Lower lobe of right lung (tissue), 2 donors: ENCODE data around the gene SIM2. TPM values are rescaled to one million over a fixed set of nuclear protein-coding genes. Genes with fewer than 3 reads are reported as not detected.

Source experiments
- ATAC-seq, 2 donors: fragments of 200-7000 bp; cut with Tn5 transposase; one replicate each; pipeline ENCODE4 v1.9.1; 2020 to 2022; ENCODE audit warnings: mild to moderate bottlenecking in 2 of 2, moderate library complexity in 2 of 2
- DNase-seq: peaks from one replicate; pipeline ENCODE4 v3.0.0-alpha.2; 2020
- H3K27ac ChIP-seq: fragments of 200-600 bp; one replicate; pipeline ENCODE4 v1.8.0; 2022
- H3K27me3 ChIP-seq: fragments of 200-600 bp; one replicate; pipeline ENCODE4 v1.8.0; 2022; ENCODE audit warnings: low read depth
- H3K36me3 ChIP-seq: fragments of 200-600 bp; one replicate; pipeline ENCODE4 v1.8.0; 2022; ENCODE audit warnings: mild to moderate bottlenecking
- H3K4me1 ChIP-seq: fragments of 200-600 bp; one replicate; pipeline ENCODE4 v1.8.0; 2022
- H3K4me3 ChIP-seq: fragments of 200-600 bp; one replicate; pipeline ENCODE4 v1.8.0; 2022; ENCODE audit warnings: mild to moderate bottlenecking
- H3K9me3 ChIP-seq: fragments of 200-600 bp; one replicate; pipeline ENCODE4 v1.8.0; 2022
- CTCF ChIP-seq: fragments of 200-600 bp; IDR thresholded peaks from one replicate; pipeline ENCODE4 v1.8.0; 2022; ENCODE audit warnings: antibody characterized with exemption, mild to moderate bottlenecking
- intact Hi-C: fragments of 100-400 bp; cut with DNase I; formaldehyde crosslinking; loops from one replicate; pipeline ENCODE4 v1.11.0; 2022
- total RNA-seq: library from RNA; stranded (reverse); fragmentation: NEBNext Ultra II Directional; extraction: Animal tissue kit (Norgen Biotek cat#: 25700); gene quantifications from one replicate; pipeline ENCODE4 v1.2.1, GENCODE V29; 2021
- donor health status: DM: no; HTN: yes; CAD: no; lungs with severe emphysema.

The SIM2 gene
- total RNA-seq, 1 donor from 2014 or later: not detected

- TF ChIP-seq CTCF: no peak
- intact Hi-C loops: no loop called here
- H3K36me3 ChIP-seq: no peaks in the 10 kb centered on the region
- ATAC-seq (no peak), DNase-seq (no peak)
- no peaks in the 10 kb centered on the region for H3K9me3 ChIP-seq
- peaks cover 38% of the 10 kb centered on the region for H3K27me3 ChIP-seq
- no peaks in the 10 kb centered on the region for H3K4me1 ChIP-seq
- H3K4me3 ChIP-seq: no peak overlapping the region
- no peak overlapping the region for H3K27ac ChIP-seq
Measured at GRCh38 chr21:36734367-36735200, 35.7 kb downstream of the SIM2 start.

GRCh38 chr21:36735201-36735515 is 36.2 kb downstream of the SIM2 start:
- H3K36me3 ChIP-seq: no peaks in the 10 kb centered on the region
- no peak for DNase-seq
- peaks cover 35% of the 10 kb centered on the region for H3K27me3 ChIP-seq
- no peak for ATAC-seq
- H3K4me1 ChIP-seq: no peaks in the 10 kb centered on the region
- no peak overlapping the region for H3K27ac ChIP-seq
- TF ChIP-seq CTCF: no peak
- intact Hi-C loops: no loop called here
- no peaks in the 10 kb centered on the region for H3K9me3 ChIP-seq
- H3K4me3 ChIP-seq: no peak overlapping the region

- no peak for DNase-seq
Measured at GRCh38 chr21:36735724-36736320, 36.9 kb downstream of the SIM2 start.

GRCh38 chr21:36738489-36739126 is 39.7 kb downstream of the SIM2 start:
- no peaks in the 10 kb centered on the region for H3K36me3 ChIP-seq
- DNase-seq: no peak
- no peak for TF ChIP-seq CTCF
- peaks cover 24% of the 10 kb centered on the region for H3K27me3 ChIP-seq
- H3K27ac ChIP-seq: no peak overlapping the region
- H3K4me1 ChIP-seq: no peaks in the 10 kb centered on the region
- intact Hi-C loops: no loop called here
- ATAC-seq: no peak
- no peaks in the 10 kb centered on the region for H3K9me3 ChIP-seq
- no peak overlapping the region for H3K4me3 ChIP-seq

More at GRCh38 chr21:36735724-36736320, 36.9 kb downstream of the SIM2 start:
- peaks cover 30% of the 10 kb centered on the region for H3K27me3 ChIP-seq
- TF ChIP-seq CTCF: no peak
- no peaks in the 10 kb centered on the region for H3K36me3 ChIP-seq
- H3K4me3 ChIP-seq: no peak overlapping the region
- intact Hi-C loops: no loop called here
- no peaks in the 10 kb centered on the region for H3K9me3 ChIP-seq
- ATAC-seq: no peak
- H3K27ac ChIP-seq: no peak overlapping the region
- H3K4me1 ChIP-seq: no peaks in the 10 kb centered on the region

- peaks cover 6% of the 10 kb centered on the region for H3K4me1 ChIP-seq
- H3K27ac ChIP-seq: no peak overlapping the region
- no peaks in the 10 kb centered on the region for H3K36me3 ChIP-seq
- no peak for TF ChIP-seq CTCF
- intact Hi-C loops: no loop called here
- H3K9me3 ChIP-seq: no peaks in the 10 kb centered on the region
- no peak overlapping the region for H3K4me3 ChIP-seq
- DNase-seq (no peak), ATAC-seq (no peak)
- H3K27me3 ChIP-seq: peaks cover 13% of the 10 kb centered on the region
Measured at GRCh38 chr21:36741506-36741905, 42.6 kb downstream of the SIM2 start.
